Measurements from ENCODE around the gene KLF11. TPM values are rescaled to one million over a fixed set of nuclear protein-coding genes. Genes with fewer than 3 reads are reported as not detected.

The KLF11 gene
- total and polyA plus RNA-seq, 2 of the 8 experiments (the other 6 are each of a cell fraction or from before 2014, with no cell fraction given) = 6.4 to 10.1 TPM

DNA sequence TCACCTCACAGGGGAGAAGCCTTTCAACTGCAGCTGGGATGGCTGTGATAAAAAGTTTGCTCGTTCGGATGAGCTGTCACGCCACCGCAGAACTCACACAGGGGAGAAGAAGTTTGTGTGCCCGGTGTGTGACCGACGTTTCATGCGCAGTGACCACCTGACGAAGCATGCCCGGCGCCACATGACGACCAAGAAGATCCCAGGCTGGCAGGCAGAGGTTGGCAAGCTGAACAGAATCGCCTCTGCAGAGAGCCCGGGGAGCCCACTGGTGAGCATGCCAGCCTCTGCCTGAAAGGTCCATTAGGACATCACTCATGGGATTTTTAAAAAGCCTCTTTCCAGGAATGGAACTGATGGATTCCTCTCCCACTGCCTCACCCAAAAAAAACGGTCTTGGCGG lies 8.9 kb downstream of the KLF11 start (continued):
- TF ChIP-seq EGR1 (IDR thresholded peaks at IDR 0.05; ENCODE audit: borderline replicate concordance, low read depth, low read length) = no peak
- TF ChIP-seq POLR2AphosphoS5 (IDR thresholded peaks at IDR 0.05; ENCODE audit: low read depth, low read length) = no peak
- TF ChIP-seq CBX8 (IDR thresholded peaks at IDR 0.05; ENCODE audit: borderline replicate concordance, low read depth, low read length) = no peak
- no peak for TF ChIP-seq NRF1 (IDR thresholded peaks at IDR 0.05; ENCODE audit: low read depth, low read length)
